Posterior vena cava (tissue), 2 donors: Measurements from ENCODE around the gene CD40LG. TPM values are rescaled to one million over a fixed set of nuclear protein-coding genes. Genes with fewer than 3 reads are reported as not detected.

Experiments
- DNase-seq: peaks from one replicate; pipeline ENCODE4 v3.0.0-alpha.2; 2020; ENCODE audit warnings: low spot score
- intact Hi-C, 2 donors: fragments of 100-400 bp; cut with DNase I; formaldehyde crosslinking; loops; one replicate each; pipeline versions ENCODE4 v1.14.1 to v1.14.2; 2022 to 2023
- long read RNA-seq, 2 donors: library from polyadenylated mRNA; unstranded; transcript quantifications; one replicate each; pipeline ENCODE4 v2.0.0, GENCODE V29; 2020 to 2021
- total RNA-seq, 2 donors: library from RNA; stranded (reverse); fragmentation: NEBNext Ultra II Directional; extraction: Animal tissue kit (Norgen Biotek cat#: 25700); gene quantifications; one replicate each; pipeline ENCODE4 v1.2.1, GENCODE V29; 2021
- donor health status: DM: yes; HTN: yes; CAD: no.
- donor health status: DM: yes; HTN: yes; CAD: no.

The CD40LG gene
- total RNA-seq = not detected
- long read RNA-seq, donor 1 = 0 reads
- long read RNA-seq, donor 2 = 0 reads

- intact Hi-C loops = no loop called here
- no peak for DNase-seq
Measured at GRCh38 chrX:136647677-136648360, at the start of gene CD40LG. Gene CD40LG, plus strand, starts transcription at chrX:136648158. Its CDS starts 91 bp downstream, at chrX:136648249.

DNA sequence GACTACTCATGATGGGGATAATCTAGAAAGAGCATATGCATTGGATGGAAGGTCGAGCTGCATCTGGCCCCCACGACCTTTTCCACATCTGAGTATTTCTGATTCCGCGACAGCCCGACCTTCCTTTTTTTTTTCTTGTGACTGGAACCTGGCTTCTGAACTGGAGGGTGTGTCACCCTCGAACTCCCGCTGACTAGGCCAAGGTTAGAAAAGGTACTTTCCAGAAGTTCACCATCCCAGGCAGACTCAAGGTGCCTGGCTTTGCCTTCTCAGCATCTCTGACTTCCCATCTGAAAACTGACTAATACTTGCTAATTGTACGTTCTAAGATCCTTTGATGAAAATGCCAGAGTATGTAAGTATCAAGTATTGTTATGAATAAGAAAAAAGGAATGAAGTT, 49.3 kb upstream of the CD40LG start:
- DNase-seq = no peak
- intact Hi-C loops = no loop called here

GRCh38 chrX:136600059-136600458, 47.9 kb upstream of the CD40LG start:
- intact Hi-C loops = no loop called here
- DNase-seq = no peak

- intact Hi-C loops = no loop called here
Measured at GRCh38 chrX:136607236-136607635, 40.7 kb upstream of the CD40LG start.

DNA sequence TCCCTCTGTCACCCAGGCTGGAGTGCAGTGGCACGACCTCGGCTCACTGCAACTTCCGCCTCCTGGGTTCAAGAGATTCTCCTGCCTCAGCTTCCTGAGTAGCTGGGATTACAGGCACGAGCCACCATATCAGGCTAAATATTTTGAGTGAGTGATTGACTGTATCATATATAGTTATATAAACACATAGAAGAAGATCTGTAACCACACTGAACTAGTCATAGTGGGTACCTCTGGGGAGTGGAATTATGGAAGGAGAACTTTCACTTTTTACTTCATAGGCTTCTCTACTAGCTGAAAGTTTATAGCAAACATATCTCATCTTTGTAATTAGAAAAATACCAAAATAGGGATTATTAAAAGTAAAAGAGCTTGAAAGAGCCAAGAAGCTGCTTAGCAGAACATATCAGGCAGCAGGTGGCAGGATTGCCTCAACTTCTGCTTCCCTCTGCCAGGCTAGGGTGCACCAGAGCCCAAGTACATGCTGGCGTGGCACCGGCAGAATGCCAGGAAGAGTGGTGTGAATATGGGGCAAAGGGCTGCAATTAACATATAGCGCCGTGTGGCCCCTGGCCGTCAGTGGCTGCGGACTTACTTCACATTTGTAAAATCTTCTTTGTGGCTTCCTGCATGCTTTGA, 39.5 kb upstream of the CD40LG start:
- intact Hi-C loops = no loop called here
- DNase-seq = no peak

More at GRCh38 chrX:136607236-136607635, 40.7 kb upstream of the CD40LG start:
- DNase-seq = no peak

- intact Hi-C loops = no loop called here
- DNase-seq = no peak
Measured at GRCh38 chrX:136616987-136617685, 30.8 kb upstream of the CD40LG start.

DNA sequence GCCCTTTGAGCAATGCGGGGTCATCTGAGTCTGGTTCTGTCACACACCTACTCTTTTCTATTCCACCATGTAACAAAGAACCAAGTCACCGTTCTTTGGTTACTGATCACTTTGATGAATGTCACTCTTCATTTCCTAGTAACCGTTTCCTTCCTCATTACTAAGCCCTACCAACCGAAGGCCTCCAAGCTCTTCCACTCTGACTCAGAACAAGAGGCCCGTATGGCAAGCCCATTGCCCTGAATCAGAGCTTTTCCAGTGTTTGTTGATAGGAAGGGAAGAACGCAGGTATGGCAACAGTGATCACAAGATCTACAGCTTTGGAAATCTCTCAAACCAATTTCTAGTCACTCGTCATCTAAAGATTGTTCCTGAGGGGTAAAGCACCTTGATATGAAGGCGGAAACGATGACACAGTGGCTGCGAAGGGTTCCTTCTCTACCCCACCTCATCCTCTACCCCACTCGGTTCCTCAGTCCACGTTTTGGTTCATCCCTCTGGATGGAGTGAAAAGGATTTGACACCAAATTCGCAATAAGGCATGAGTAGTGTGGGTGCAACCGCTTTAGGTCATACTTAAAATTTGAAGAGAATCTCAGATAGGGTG, 28.0 kb upstream of the CD40LG start:
- DNase-seq = no peak
- intact Hi-C loops = no loop called here

DNA sequence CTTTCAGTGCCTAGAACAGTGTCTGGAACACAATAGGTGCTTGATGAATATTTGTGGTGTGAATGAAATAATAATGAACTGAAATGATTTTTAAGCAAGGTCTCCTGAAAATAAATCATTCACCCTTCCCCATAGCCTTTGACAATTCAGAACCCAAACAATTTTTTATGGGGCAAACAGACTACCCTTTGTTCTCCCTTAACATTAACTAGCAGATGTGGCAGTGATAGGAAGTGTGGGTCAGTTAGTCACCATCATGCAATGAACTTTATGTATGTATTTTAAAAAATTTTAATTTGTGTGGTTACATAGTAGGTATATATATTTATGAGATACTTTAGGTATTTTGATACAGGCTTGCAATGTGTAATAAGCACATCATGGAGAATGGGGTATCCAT, 27.2 kb upstream of the CD40LG start:
- intact Hi-C loops = no loop called here
- no peak for DNase-seq

DNA sequence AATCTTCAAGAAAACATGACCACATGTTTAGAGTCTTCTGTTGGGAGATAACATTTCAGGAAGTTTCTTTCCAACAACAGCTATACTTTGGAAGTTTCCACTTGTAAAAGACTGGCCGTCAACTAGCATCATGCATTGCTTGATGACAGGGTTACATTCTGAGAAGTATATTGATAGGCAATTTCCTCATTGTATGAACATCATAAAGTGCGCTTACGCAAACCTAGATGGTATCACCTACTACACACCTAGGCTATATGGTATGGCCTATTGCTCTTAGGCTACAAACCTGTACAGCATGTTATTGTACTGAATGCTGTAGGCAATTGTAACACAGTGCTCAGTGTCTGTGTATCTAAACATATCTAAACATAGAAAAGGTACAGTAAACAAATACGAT, 25.4 kb upstream of the CD40LG start:
- DNase-seq = no peak
- intact Hi-C loops = no loop called here

- intact Hi-C loops = no loop called here
Measured at GRCh38 chrX:136623396-136623795, 24.6 kb upstream of the CD40LG start.

DNA sequence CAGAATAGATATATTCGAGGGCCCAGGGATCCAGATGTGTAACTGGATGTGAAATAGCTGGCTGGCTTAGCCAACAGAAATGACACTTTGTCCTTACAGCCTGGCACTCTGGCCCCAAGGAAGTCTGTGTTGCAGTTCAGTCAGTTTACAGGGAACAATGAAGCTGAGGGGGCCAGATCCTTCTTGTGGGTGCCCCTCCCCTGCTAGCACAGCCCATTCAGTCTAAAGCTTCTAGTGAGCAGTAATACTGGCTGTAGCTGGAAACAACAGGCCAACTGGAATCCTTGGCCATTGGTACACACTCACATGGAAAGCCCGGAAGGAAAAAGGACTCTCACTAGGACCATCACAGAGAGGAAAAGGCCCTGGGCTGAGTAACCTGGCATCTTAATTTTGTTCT, 22.7 kb upstream of the CD40LG start:
- intact Hi-C loops = no loop called here
- no peak for DNase-seq

More at GRCh38 chrX:136623396-136623795, 24.6 kb upstream of the CD40LG start:
- DNase-seq = no peak

- DNase-seq = no peak
- intact Hi-C loops = no loop called here
Measured at GRCh38 chrX:136626237-136626636, 21.7 kb upstream of the CD40LG start.

DNA sequence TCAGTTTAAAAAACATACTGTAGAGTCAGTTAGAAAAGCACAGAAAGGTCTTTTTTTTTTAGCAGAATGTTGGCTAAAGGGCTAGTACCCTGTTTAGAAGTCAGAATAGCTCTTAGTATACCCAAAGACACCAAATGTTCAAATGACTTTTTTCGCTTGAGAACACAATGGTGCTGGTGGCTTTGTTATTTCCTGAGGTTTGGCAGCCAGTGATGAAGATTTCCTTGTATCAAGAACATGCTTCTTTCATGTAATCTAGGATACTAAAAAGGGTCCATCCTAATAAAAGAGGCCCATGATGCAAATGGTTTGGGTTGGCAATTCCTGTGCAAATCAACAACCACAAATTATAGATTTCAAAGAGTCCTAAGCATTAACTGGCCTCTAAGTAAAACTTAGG, 21.1 kb upstream of the CD40LG start:
- intact Hi-C loops = no loop called here
- no peak for DNase-seq

- DNase-seq = no peak
- intact Hi-C loops = no loop called here
Measured at GRCh38 chrX:136627409-136627808, 20.5 kb upstream of the CD40LG start.

DNA sequence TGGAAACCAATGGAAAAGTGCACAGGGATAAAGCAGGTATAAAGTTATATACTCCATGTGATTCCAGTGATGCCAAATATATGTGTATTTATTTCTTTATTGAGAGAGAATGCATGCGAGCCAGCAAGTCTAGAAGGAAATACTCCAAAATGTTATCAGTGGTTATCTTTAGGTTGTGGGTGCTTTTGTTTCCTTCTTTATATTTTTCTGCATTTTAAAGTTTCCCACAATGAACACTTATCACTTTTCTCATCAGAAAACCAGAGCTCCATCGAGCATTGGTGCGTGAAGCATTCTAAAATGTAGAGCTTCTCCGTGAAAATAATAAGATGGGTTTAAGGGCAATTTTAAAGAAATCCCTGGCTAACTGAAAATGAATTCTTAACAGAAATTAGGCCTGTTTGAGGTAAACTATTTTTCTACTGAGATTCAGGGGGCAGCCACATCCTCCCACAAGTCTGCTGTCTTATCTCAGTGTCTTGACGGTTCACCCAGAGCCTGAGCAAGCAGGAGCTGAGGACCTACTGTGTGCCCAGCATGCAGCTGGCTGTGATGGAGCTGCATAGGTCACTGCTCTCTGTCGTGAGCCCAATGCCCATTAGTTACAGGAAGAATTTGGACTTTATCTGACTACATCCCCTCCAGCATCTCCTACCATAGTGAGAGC, 18.7 kb upstream of the CD40LG start:
- DNase-seq = no peak
- intact Hi-C loops = no loop called here

- DNase-seq = no peak
- intact Hi-C loops = loop anchor here in 1 of 2 donors (5.0 kb wide), 1 partner anchor 1129 kb away; no protein-coding TSS in a partner anchor
Measured at GRCh38 chrX:136630881-136631280, 17.1 kb upstream of the CD40LG start.

DNA sequence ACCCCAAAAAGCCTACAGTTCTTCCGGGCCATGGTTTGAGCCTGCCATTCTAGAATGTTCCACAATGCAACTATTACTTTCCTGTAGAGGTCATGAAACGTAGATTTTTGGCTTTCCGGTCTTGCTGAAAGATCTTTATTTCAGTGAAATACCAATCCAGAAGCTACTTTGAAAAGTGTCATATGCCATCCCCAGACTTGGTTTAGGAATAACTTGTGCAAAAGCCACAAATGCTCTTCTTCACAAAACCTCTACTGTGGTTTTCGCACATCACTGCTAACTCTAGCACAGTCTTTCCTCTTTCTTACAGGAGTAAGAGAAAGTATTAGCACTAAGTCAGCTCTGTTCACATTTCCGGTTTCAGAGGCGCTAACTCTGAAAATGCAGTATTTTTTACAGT, 12.7 kb upstream of the CD40LG start:
- no peak for DNase-seq
- intact Hi-C loops = no loop called here

- no peak for DNase-seq
- intact Hi-C loops = no loop called here
Measured at GRCh38 chrX:136636121-136636520, 11.8 kb upstream of the CD40LG start.

GRCh38 chrX:136639506-136640176, 8.3 kb upstream of the CD40LG start:
- no peak for DNase-seq
- intact Hi-C loops = no loop called here
